H54 (cell line): ENCODE measurements around the gene TIPIN.
"Not testable (repeated sequence)": the region's sequence is repeated elsewhere in the genome, so short reads cannot be mapped to it uniquely, and the experiment has no call there.

Experiments
- DNase-seq: peaks from one replicate; pipeline ENCODE4 v3.0.0; 2011; ENCODE audit warnings: low spot score, mixed read lengths; ENCODE audit not compliant: insufficient read length
- FAIRE-seq: peaks from 3 replicates; lab custom pipeline; 2011; peaks lifted over from hg19 to GRCh38; lab: Jason Lieb, UNC
- POLR2A ChIP-seq: IDR thresholded peaks from 2 replicates; pipeline ENCODE4 v1.6.1; 2011; ENCODE audit warnings: low read depth, mild to moderate bottlenecking, low read length

Gene TIPIN

DNA sequence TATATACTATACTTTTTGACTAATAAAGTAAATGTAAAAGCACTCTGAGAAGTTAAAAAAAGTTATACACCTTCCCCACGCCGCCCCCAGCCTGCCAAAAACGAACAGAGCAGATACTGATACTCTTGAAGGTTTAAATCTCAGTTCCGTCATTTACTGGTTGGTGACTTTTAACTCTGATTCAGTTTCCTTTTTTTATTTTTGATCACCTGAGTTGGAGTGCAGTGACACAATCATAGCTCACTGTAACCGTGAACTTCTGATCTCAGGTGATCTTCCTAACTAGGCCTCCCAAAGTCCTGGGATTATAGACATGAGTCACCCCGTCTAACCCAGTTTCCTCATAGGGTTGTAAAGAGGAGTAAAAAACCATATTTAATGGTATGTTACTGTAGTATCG lies 3.3 kb upstream of the TIPIN start:
- TF ChIP-seq POLR2A, result no peak
- DNase-seq, result no peak
- no peak for FAIRE-seq

DNA sequence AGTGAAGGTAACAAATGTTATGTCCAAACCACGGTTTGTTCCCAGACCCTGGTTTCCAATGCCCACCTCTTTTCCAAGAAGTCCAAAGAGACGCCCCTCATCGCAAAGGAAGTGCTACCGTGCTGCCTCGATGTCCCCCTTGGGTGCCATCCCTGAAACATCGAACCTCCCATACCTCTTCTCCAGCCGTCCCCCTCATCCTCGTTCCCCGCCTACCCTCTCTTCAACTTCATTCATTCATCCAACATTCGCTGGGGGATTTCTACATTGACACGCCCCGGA lies 467 bp downstream of the TIPIN start:
- no peak for TF ChIP-seq POLR2A
- no peak for FAIRE-seq
- DNase-seq, result no peak

DNA sequence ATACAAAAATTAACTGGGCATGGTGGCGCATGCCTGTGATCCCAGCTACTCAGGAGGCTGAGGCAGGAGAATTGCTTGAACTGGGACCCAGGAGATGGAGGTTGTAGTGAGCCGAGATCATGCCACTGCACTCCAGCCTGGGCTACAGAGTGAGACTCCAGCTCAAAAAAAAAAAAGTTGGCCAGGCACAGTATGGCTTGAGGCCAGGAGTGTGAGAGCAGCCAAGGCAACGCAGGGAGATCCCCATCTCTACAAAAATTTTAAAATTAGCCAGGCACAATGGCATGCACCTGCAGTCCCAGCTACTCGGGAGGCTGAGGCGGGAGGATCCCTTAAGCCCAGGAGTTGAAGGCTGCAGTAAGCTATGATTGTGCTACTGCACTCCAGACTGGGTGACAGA lies 8.0 kb downstream of the TIPIN start:
- DNase-seq, FAIRE-seq: not testable (repeated sequence)

DNA sequence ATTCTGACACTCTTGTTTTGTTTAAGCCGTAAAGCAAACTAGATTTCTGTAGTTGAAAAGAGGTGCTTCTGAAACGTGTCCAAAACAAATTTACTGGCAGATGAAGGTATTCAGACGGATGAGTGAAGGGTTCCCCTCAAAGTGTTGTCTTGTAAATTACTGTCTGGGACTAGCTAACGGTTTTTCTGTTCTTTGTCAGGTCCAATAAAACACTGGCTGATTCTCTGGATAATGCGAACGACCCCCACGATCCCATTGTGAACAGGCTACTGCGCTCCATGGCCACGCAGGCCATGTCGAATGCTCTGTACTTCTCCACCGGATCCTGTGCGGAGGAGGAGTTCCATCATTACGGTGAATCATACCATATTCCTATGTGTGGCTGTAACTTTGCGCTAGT lies 27.7 kb downstream of the TIPIN start:
- DNase-seq (no peak), FAIRE-seq (no peak)
- TF ChIP-seq POLR2A, result no peak

DNA sequence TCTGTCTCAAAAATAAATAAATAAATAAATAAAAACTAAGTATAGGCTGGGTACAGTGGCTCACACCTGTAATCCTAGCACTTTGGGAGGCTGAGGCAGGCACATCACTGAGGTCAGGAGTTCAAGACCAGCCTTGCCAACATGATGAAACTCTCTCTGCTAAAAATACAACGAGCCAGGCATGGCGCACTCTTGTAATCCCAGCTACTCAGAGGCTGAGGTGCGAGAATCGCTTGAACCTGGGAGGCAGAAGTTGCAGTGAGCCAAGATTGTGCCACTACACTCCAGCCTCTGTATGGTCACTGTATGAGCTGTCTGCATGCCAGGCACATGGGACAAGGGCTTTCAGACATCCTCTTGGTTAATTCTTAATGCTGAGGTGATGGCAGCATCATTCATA lies 28.7 kb downstream of the TIPIN start:
- DNase-seq (no peak), FAIRE-seq (no peak)
- TF ChIP-seq POLR2A, result no peak

DNA sequence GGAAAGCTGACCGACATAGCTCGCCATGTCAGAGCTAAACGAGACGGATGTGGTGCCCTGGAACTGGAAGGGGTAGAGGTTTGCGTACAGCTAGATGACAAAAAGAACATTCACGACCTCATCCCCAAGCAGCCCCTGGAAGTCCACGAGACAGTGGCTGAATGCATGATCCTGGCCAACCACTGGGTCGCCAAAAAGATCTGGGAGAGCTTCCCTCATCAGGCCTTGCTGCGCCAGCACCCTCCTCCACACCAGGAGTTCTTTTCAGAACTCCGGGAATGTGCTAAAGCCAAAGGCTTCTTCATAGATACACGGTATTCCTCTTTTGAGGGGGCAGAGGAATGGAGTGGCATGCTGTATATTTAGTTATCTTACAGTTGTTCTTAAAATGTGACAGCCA lies 30.4 kb downstream of the TIPIN start:
- FAIRE-seq, result no peak
- no peak for TF ChIP-seq POLR2A
- DNase-seq, result no peak

DNA sequence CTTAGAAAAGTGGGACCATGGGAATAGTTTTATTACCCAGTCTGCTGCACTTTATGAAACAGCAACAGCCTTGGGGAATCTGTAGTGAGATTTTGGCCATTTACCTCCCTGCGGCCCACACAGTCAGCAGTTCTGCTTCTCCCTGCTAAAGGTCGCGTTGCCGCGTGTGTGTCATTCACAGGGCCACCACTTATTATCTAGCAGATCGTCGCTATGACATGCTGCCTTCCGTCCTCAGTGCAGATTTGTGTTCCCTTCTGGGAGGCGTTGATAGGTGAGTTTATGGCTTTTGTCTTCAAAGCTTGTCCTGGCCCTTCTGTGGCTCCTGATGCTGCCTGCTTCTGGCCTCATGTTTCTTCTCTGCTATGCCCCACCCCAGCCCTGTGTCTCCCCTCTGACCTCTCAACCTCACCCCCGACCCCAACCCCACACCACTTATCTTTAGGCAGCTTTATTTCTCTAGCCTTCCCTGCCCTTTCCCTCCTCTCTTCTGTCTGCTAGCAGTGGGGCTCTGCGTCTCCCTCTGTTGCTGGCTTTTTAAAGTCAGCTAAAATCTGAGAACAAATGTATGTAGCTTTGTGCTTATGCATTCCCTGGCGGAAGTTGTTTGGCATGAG lies 33.1 kb downstream of the TIPIN start:
- no peak for TF ChIP-seq POLR2A
- DNase-seq, result no peak
- no peak for FAIRE-seq

DNA sequence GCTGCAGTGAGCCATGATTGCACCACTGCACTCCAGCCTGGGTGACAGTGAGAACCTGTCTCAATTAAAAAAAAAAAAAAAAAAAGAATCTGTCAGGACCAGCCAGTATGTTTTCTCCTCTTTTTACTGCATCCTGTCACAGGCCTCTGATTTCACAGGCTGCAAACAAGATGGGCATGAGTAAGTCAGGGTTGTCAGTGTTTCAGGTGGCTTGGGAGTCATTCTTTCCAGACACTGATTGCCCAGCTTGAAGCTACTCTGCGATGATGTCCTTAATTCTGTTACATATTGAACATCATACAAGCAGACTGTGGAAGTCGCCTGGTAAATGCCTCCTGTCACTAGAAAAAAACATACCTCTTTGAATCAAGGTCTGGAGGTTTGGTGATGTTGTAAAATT lies 44.3 kb downstream of the TIPIN start:
- DNase-seq, result no peak
- no peak for FAIRE-seq
- no peak for TF ChIP-seq POLR2A

DNA sequence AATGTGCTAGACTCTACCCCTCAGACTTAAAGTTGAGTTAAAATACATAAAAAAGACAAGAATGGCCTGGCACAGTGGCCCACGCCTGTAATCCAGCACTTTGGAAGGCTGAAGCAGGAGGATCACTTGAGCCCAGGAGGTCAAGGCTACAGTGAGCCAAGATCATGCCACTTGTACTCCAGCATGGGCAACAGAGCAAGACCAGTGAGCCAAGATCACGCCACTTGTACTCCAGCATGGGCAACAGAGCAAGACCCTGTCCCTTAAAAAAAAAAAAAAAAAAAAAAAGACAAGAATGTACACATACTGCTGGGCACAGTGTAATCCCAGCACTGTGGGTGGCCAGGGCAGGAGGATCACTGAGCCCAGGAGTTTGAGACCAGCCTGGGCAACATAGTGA lies 45.7 kb downstream of the TIPIN start:
- DNase-seq, result no peak
- no peak for TF ChIP-seq POLR2A
- FAIRE-seq, result no peak

DNA sequence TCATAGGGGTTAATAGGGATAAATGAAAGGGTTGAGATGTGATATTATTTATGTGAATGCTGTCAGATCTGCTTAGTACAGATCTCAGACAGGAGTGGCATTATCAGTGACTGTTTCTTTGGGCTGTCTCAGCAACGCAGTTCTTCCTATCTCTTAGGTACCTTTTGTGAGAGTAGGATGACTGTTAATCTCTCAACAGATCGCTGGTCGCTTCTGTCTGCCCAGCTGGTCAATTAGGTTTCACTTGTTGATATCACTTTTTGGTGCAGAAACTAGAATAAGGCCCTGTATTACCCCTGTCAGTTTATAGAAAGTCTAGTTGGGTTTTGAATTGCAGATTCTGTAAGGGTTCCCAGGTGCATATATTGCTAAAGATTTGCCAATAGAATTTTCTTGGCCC lies 46.7 kb downstream of the TIPIN start:
- FAIRE-seq, result no peak

DNA sequence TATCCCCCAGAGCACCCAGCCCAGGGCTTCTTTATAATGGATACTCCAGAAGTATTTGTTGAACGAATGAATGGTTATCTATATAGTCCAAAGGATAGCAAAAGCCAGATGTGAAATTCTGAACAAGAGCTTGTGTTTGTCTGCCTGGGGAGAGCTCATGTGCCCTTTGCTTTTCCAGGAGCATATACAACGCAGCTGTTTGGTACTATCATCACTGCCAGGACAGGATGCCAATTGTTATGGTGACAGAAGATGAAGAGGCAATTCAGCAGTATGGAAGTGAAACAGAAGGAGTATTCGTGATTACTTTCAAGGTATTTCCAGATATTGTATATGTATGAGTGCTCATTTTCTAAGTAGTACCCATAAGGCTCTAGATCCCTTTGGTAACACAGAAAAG lies 48.0 kb downstream of the TIPIN start:
- DNase-seq (no peak), FAIRE-seq (no peak)
- TF ChIP-seq POLR2A, result no peak

More for the DNA sequence above, 46.7 kb downstream of the TIPIN start:
- no peak for TF ChIP-seq POLR2A
- no peak for DNase-seq

DNA sequence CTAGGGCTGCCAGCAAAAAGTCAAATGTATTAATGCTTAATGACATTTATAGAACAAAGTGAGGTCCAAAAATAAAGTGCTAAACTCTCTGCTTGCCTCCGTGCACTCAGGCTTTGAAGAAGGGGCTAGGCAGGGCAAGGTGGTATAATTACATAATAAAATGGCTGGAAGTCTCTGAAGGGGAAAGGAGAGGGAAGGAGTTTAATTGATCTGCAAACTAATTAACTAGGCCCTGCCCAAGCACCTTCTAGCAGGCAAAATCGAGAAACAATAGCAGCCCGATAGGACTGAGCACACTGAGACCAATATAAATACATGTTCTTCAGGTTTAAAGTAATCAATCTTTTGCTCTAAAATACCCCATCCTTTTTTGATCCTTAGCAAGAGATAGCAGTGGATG lies 50.1 kb downstream of the TIPIN start:
- FAIRE-seq, result no peak
- no peak for DNase-seq
- no peak for TF ChIP-seq POLR2A

DNA sequence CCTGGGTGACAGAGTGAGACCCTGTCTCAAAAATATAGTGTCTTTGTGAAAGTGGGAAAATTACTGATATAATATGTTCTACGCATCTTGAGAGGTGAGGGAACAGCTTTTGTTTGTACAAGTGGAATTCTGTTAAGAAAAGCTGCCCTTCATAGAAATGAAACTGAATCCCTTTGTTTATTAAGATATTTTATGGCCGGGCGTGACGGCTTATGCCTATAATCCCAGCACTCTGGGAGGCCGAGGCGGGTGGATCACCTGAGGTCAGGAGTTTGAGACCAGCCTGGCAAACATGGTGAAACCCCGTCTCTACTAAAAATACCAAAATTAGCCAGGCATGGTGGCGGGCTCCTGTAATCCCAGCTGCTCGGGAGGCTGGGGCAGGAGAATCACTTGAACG lies 52.1 kb downstream of the TIPIN start:
- not testable (repeated sequence) for FAIRE-seq, DNase-seq

DNA sequence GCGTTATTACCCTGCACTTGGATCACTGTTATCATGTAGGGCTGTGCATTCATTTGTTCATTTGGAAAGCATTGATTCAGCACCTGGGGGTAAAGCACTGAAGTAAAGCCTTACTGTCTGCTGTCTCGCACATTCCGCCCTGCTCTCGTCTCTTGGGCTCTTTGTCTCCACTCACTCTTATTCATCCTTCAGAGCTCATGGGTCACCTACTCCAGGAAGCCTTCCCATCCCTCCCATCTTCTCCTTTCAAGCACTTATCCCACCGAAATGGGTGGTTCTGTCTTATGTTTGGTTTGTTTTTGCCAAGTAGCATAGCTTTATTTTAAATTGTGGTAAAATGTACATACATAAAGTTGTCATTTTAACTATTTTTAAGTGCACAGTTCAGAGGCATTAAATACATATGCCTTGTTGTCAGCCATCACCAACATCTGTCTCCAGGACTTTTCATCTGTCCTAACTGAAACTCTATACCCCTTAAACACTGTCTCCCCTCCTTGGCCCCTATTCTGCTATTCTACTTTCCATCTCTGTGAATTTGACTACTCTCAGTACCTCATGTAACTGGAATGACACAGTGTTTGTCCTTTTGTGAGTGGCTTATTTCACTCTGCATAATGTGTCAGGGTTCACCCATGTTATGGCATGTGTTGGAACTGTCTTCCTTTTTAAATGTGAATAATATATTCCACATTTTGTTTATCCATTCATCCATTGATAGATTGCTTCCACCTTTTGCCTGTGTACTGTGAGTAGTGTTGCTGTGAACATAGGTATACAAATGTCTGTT lies 53.8 kb downstream of the TIPIN start:
- TF ChIP-seq POLR2A, result no peak
- no peak for FAIRE-seq
- no peak for DNase-seq

DNA sequence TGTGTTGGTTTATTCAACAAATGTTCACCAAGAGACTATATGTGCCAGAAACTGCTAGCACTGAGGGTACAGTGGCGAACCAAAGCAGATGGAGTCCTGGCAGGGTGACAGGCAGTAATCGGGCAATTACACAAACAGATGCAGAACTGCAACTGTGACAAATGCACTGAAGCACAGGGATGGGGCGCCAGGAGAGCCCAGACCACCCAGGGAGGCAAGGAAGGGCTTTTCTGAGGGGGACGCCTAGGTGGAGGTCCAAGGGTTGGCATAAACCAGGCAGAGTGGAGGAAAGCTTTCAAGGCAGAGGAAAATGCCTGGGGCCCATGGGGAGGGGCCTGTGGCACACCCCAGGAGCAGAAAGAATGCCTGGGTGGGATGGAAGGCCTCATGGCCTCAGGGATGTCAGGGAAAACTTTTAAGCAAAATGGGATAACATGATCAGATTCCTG lies 57.7 kb downstream of the TIPIN start:
- no peak for TF ChIP-seq POLR2A
- FAIRE-seq (no peak), DNase-seq (no peak)
